Measurements from ENCODE around the gene RPS18. TPM values are rescaled to one million over a fixed set of nuclear protein-coding genes. Genes with fewer than 3 reads are reported as not detected.

The RPS18 gene
- total and polyA plus RNA-seq, 2 of the 13 experiments (the other 11 are each of a cell fraction or from before 2014, with no cell fraction given): 3,896 to 5,806 TPM

GRCh38 chr6:33273924-33274902 is 2.3 kb downstream of the RPS18 start (continued):
- no peak for TF ChIP-seq ZNF619 (CRISPR knock-in tag; IDR thresholded peaks at IDR 0.05)
- 0 out of 2 replicates have a peak, but pooled peaks have one; percentile 35 for TF ChIP-seq AHR (CRISPR knock-in tag; IDR thresholded peaks at IDR 0.05)
- TF ChIP-seq LCORL (IDR thresholded peaks at IDR 0.05): no peak
- 0 out of 2 replicates have a peak, but pooled peaks have one; percentile 31 for TF ChIP-seq LCORL (CRISPR knock-in tag; IDR thresholded peaks at IDR 0.05)
- no peak for TF ChIP-seq MIXL1 (CRISPR knock-in tag; IDR thresholded peaks at IDR 0.05)
- TF ChIP-seq GATAD1 (CRISPR knock-in tag; IDR thresholded peaks at IDR 0.05): 0 out of 2 replicates have a peak, but pooled peaks have one; percentile 9
- no peak for TF ChIP-seq XBP1 (CRISPR knock-in tag; IDR thresholded peaks at IDR 0.05)
- TF ChIP-seq RBM22 (optimal IDR thresholded peaks at IDR 0.05; ENCODE audit: low read length): peak; percentile 33
- TF ChIP-seq MBD4 (IDR thresholded peaks at IDR 0.05; ENCODE audit: borderline replicate concordance, low read length): 0 out of 2 replicates have a peak, but pooled peaks have one; percentile 26
- TF ChIP-seq ZNF318 (CRISPR knock-in tag; IDR thresholded peaks at IDR 0.05): no peak
- no peak for TF ChIP-seq STAT6 (CRISPR knock-in tag; IDR thresholded peaks at IDR 0.05; ENCODE audit: borderline replicate concordance)
- peak; percentile 67; the same call in 1 of the 2 replicates for TF ChIP-seq ZNF280D (CRISPR knock-in tag; IDR thresholded peaks at IDR 0.05)
- no peak for TF ChIP-seq ZNF3 (CRISPR knock-in tag; IDR thresholded peaks at IDR 0.05)
- peak; percentile 49; the same call in 1 of the 2 replicates for TF ChIP-seq ZBTB38 (CRISPR knock-in tag; IDR thresholded peaks at IDR 0.05)

Measured in HepG2 (cell line).